Keratinocyte (primary cell): ENCODE data around the gene HOXB4.

Experiments used
- CTCF ChIP-seq, 3 experiments: IDR thresholded peaks in 1 of 3; conservative IDR thresholded peaks in 1 of 3; optimal IDR thresholded peaks in 1 of 3; 2 replicates in 2 of 3; 3 replicates in 1 of 3; pipeline versions ENCODE3 to v1.5.1; 2011; ENCODE audit warnings: low read length in 3 of 3, mild to moderate bottlenecking in 3 of 3, moderate library complexity in 2 of 3, control low read depth in 1 of 3, inconsistent platforms in 1 of 3; ENCODE audit not compliant: insufficient read depth in 2 of 3; ENCODE audit errors: extremely low read depth in 1 of 3
- EZH2 ChIP-seq: IDR thresholded peaks from one replicate; pipeline ENCODE4 v1.6.1; 2012; ENCODE audit warnings: inconsistent platforms, mild to moderate bottlenecking, low read length, moderate library complexity

GRCh38 chr17:48558057-48558830 lies 19.9 kb downstream of the HOXB4 start:
- TF ChIP-seq CTCF (optimal IDR thresholded peaks at IDR 0.05 in 1 of 3, IDR thresholded peaks at IDR 0.05 in 1 of 3, conservative IDR thresholded peaks at IDR 0.05 in 1 of 3; ENCODE audit: extremely low read depth in 1 of 3, insufficient read depth in 2 of 3, low read length in 3 of 3) (no peak), EZH2 (no peak)
